Mammary epithelial cell (primary cell): ENCODE results near the gene SPAAR.

Experiments used
- EZH2 ChIP-seq: IDR thresholded peaks from 2 replicates; pipeline ENCODE4 v1.6.1; 2012; ENCODE audit warnings: low read length, inconsistent platforms, borderline replicate concordance
- TF ChIP-seq, protein P1 (sequence below), 2 donors: IDR thresholded peaks in 1 of 2; conservative IDR thresholded peaks in 1 of 2; 2 replicates each; pipeline ENCODE4 v1.5.1; 2011 to 2012; ENCODE audit warnings: inconsistent platforms in 2 of 2, low read length in 2 of 2, mild to moderate bottlenecking in 2 of 2, control low read depth in 1 of 2, low read depth in 1 of 2; ENCODE audit not compliant: insufficient read depth in 1 of 2; ENCODE audit errors: extremely low read depth in 1 of 2

- TF ChIP-seq, protein P1, sequence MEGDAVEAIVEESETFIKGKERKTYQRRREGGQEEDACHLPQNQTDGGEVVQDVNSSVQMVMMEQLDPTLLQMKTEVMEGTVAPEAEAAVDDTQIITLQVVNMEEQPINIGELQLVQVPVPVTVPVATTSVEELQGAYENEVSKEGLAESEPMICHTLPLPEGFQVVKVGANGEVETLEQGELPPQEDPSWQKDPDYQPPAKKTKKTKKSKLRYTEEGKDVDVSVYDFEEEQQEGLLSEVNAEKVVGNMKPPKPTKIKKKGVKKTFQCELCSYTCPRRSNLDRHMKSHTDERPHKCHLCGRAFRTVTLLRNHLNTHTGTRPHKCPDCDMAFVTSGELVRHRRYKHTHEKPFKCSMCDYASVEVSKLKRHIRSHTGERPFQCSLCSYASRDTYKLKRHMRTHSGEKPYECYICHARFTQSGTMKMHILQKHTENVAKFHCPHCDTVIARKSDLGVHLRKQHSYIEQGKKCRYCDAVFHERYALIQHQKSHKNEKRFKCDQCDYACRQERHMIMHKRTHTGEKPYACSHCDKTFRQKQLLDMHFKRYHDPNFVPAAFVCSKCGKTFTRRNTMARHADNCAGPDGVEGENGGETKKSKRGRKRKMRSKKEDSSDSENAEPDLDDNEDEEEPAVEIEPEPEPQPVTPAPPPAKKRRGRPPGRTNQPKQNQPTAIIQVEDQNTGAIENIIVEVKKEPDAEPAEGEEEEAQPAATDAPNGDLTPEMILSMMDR (conservative IDR thresholded peaks at IDR 0.05 in 1 of 2, IDR thresholded peaks at IDR 0.05 in 1 of 2; ENCODE audit: extremely low read depth in 1 of 2, insufficient read depth in 1 of 2, low read depth in 1 of 2, low read length in 2 of 2): no peak
- TF ChIP-seq EZH2: no peak
Observed at GRCh38 chr9:35905912-35906679, 3.2 kb upstream of the SPAAR start, which contains the start of gene HRCT1.
